Stimulated activated CD8-positive, alpha-beta memory T cell treated with anti-CD3 and anti-CD28 coated beads, Interleukin-12 subunit alpha, Interleukin-12 subunit beta, amount 100 ng/mL, for 1 hour (primary cell): Measurements from ENCODE around the gene RITA1.
"Not testable (repeated sequence)": the region's sequence is repeated elsewhere in the genome, so short reads cannot be mapped to it uniquely, and the experiment has no call there.

ENCODE experiments used
- DNase-seq: peaks from one replicate; pipeline ENCODE4 v3.0.0-alpha.2; 2020; ENCODE audit warnings: low read depth

Gene RITA1, protein sequence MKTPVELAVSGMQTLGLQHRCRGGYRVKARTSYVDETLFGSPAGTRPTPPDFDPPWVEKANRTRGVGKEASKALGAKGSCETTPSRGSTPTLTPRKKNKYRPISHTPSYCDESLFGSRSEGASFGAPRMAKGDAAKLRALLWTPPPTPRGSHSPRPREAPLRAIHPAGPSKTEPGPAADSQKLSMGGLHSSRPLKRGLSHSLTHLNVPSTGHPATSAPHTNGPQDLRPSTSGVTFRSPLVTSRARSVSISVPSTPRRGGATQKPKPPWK

DNA sequence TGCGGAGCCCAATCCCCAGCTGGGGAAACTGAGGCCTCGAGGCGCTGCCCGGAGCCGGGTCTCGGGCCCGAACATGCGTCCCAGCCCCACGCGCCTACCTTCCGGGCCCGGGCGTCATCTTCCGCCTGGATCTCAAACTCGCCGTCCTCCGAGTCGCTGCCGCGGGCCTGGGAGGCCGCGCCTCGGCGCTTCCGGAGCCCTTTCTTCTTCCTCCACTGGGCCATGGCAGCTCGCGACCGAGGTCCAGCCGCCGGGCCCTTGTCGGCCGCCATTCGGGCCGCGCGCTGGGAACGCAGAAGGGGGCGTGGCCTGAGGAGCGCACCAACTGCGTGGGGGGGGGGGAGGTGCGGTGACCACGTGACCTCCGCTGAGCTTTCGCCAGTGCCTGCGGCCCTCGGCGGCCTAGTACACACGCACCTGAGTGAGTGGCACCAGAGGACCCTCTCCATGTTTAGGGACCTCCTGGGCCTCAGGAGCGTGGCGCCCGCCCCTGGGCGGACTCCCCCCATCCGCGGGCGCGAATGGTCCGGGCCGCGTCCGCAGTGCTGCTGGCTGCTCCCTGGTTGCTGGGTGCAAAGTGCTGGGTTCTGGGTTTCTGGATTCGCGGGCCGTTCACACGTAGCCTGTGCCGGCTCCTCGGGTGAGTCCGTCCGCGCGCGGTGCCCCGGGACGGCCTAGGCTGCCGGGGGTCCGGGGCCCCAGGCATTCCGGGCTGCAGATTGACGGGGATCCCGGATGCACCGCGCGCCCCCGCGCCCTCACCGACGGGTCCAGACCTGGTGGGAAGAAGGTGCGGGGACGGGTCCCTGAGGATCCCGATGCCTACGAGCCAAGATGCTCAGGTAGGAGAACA, at the start of gene RITA1, which contains the start of gene DDX54:
TSS of gene RITA1 (plus strand) at position 542 of the 853 bp plus-strand sequence. CDS start 1,026 bp downstream, outside the sequence.
TSS of gene DDX54 (minus strand) at position 299 of the 853 bp plus-strand sequence. CDS start at position 272, 27 bp downstream.
- peak; percentile 66 for DNase-seq

DNA sequence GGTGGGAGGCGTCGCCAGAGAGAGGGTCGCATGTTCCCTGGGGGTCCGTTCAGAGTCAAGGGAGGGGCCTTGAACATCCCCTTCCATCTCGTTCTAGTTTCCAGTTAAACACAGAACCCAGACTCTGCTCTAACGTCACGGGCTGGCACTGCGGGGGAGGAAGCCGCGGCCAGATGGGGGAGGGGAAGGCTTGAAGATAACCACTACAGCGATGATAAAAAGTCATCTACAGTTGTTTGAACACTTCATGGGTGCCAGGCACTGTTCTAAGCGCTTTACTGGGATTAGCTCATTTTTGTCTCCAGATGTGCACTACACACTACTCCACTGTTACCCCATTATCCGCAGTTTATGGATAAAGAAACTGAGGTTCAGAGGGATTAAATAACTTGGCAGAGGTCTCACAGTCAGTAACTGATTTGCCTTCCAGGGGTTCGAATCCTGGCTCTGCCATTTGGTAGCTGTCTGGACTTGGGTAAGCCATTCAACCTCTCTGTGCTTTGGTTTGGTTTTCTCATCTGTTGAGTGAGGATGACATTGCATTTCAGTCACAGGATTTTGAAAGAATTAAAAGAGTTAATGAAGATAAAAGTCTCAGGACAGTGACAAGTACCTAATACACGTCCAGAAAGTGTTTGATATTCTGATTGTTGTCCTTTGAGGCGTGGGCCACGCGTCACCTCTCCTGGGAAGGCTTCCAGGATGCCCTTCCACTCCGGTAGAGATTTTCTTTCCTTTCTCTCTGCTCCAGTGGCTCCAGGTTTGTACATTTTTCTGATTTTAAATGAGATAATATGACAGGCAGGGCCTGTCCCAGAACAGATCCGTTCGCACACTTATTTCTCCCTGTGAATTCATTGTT, 49.2 kb upstream of the RITA1 start:
- no peak for DNase-seq

DNA sequence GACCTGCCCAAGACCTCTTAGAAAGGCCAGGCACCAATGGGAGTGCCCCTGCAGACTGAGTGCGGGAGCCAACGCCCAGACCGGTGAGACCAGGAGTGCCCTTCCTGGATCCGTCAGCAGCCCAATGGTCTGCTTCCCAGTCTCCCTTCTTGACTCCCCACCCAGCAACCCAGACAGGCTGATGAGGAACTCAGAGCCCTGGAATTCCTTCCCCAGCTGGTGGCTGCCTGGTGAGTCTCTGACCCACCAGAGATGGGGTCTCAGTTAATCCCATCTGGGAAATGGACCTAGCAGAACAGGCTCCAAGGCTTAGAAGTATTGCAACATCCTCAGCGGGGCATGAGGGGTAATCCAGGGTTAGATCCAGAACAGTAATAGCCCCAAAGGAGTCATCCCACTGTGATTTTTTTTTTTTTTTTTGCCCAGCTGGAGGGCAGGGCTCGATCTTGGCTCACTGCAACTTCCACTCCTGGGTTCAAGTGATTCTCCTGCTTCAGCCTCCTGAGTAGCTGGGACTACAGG, 48.5 kb upstream of the RITA1 start:
- no peak for DNase-seq

DNA sequence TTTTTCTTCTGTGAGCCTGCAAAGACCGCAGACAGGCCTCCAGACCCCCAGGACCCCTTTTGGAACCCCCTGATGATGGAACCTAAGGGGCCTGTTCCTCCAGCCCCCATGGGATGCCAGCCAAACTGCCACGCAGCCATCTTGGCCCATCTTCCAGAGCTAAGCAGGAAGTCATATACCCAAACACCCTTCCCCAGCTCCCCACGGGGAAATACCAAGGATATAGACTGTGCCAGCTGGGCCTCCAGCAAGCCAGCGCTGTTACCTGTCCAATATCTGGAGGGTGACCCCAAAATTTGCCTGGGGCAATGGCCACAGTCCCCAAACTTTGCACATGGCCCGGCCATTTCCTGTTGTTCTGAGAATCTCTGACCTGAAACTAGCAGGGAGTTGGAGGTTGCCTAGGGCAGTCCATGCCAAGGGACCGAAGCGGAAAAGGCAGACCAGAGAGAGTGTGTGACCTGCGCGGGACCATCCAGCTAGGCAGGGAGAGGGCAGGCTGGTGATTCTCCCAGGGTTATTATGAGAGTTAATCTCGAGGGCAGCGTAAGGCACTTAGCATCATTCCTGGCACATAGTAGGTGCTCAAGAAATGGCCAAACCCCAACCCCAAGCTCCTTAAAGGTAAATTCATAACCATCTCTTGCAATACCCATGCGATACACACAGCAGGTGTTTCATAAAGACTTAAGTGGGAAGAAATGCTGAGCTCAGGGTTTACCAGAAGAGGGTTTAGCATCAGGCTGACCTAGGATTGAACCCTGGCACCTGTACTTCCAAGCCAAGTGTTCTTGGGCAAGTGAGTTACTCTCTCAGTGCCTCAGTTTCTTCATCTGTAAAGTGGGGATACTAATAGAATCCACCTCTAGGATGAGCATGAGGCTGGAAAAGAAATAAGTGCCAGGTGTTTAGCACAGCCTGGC, 47.4 kb upstream of the RITA1 start:
- DNase-seq: no peak

DNA sequence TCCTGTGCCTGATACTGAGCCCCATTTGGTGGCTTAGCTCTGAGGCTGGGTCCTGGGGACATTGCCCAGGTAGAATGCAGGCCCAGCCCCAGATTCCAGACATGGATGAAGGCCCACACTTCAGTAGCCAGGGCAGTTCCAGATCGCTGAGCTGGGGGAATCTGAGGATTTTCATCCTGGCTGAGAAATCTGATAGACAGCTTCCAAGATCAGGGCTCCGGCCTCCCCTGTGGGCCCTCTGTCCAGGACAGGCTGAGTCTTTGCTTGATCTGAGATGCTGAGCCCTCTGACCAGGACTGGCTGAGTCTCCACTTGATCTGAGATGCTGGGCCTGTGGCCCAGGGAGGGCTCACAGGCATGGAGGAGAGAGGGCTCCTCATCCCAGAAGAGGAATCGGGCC, 46.7 kb upstream of the RITA1 start:
- no peak for DNase-seq

DNA sequence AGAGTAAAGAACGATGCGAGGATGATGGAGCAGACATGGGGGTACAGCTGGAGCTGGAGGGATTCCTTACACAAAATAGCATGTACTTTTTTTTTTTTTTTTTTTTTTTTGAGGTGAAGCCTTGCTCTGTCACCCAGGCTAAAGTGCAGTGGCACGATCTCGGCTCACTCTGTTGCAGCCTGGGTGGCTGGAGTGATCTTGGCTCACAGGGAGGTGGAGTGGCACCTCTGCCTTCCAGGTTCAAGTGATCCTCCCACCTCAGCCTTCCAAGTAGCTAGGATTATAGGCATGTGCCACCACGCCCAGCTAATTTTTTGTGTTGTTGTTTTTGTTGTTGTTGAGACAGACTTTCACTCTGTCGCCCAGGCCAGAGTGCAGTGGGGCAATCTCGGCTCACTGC, 44.8 kb upstream of the RITA1 start:
- DNase-seq: no peak

DNA sequence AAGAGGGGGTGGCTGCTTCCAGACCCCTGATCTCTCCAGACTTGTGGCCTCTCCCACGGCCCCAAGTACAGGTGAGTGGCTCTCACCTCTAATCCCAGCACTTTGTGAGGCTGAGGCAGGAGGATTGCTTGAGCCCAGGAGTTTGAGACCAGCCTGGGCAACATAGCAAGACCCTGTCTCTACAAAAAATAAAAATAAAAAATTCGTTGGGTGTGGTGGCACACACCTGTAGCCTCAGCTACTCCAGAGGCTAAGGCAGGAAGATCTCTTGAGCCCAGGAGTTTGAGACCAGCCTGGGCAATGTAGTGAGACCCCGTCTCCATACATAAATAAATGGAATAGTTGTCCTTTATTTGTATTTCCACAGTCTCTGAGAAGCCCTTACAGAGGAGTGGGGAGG, 43.8 kb upstream of the RITA1 start:
- not testable (repeated sequence) for DNase-seq

DNA sequence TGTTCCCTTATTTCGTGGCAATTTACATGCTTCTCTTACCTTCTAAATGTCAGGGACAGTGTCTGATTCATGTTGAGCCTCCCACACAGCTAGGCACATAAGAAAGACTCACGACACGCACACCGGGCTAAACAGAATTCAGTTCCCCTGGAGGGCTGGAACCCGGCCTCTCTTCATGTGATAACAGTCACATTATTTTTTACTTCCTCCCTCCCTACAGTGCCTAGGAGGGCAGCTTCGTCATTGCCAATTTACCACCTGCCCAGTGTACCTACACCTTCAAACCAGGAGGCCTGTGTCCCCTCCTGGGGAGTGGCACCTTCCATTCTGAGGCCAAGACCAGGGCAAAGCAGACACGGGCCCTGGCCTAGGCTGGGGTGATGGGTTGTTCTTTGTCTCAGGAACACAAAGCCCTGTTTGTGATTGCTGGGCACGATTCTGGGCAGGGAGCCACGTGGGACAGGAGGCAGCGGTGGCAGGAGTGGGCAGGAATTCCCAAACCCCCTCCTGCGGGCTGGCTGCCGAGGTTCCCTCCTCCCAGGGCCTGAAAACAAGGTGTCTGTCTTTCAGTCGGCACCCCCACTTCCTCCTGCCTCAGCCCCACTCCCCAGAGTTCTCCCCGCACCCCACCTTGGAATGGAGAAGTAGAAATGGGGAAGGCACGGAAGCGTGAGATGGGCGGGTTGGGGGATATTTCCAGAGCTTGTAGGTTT, 43.2 kb upstream of the RITA1 start:
- no peak for DNase-seq

DNA sequence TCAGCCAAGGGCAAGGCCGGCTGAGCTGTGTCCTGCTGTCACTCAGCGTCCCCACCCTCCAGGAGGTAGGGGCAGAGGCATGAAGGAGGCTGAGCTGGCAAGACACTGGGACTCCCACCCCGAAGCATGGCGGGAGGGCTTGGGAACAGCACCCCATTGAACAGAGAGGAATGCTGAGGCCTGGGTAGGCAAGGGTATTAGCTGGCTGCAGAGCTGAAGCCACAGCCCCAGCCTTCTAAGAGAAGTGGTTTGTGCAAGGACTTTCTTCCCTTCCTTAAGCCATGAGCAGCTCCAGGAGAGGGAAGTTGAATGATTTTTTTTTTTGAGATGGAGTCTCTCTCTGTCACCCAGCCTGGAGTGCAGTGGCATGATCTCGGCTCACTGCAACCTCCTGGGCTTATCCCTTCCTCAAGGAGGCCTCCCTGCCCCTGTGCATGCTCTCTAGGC, 42.6 kb upstream of the RITA1 start:
- no peak for DNase-seq

DNA sequence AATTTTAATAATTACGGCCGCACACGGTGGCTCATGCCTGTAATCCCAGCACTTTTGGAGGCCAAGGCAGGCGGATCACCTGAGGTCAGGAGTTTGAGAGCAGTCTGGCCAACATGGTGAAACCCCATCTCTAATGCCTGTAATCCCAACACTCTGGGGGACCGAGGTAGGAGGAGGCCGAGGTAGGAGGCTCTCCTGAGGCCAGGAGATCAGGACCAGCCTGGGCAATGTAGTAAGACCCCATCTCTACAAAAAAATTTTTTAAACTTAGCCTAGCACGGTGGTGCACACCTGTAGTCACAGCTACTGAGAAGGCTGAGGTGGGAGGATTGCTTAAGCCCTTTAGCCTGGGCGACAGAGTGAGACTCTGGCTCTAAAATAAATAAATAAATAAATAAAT, 41.6 kb upstream of the RITA1 start:
- DNase-seq: no peak

DNA sequence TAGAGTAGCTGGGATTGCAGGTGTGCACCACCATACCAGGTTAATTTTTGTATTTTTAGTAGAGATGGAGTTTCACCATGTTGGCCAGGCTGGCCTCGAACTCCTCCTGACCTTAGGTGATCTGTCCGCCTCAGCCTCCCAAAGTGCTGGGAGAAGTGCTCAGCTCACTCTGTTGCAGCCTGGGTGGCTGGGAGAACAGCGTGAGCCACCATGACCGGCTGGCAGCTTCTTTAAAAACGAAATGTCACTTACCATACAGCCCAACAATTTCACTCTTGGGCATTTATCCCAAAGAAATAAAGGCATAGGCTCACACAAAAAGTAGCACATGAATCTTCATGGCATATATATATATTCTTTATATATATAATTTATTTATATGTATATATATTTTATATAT, 40.7 kb upstream of the RITA1 start:
- no peak for DNase-seq

DNA sequence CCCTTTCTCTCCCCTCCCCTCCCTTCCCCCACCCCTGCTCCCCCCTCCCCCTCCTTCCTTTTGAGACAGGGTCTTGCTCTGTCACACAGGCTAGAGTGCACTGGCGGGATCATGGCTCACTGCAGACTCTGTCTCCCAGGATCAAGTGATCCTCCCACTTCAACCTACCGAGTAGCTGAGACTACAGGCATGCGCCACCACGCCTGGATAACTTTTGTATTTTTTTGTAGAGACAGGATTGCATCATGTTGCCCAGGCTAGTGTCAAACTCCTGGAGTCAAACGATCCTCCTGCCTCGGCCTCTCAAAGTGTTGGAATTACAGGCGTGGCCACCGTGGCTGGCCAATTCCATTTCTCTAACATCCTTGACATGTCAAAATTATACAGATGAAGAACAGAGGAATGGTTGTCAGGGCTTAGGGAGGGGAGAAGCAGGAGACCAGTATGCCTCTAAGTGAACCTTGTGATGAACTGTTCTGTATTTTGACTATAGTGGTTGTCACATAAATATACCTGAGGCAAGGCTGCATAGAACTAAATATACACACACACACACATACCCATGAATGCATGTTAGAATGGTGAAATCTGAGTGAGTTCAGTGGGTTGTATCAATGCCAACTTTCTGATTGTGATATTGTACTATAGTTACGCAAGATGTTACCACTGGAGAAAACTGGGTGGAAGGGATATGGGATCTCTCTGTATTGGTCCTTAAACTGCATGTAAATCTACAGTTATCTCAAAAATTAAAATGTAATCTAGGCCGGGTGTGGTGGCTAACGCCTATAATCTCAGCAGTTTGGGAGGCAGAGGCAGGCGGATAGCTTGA, 39.6 kb upstream of the RITA1 start:
- no peak for DNase-seq

DNA sequence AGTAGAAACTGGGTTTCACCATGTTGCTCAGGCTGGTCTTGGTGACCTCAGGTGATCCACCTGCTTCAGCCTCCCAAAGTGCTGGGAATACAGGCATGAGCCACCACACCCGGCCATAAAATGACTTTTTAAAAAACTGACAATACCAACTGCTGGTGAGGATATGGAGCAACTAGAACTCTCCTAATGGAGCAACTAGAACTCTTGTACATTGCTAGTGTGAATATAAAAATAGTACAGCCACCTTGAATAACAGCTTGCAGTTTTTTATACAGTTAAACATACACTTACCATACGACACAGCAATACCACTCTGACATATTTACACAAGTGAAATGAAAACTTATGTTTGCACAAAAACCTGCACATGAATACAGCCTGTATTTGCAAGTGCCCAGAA, 38.5 kb upstream of the RITA1 start:
- no peak for DNase-seq

DNA sequence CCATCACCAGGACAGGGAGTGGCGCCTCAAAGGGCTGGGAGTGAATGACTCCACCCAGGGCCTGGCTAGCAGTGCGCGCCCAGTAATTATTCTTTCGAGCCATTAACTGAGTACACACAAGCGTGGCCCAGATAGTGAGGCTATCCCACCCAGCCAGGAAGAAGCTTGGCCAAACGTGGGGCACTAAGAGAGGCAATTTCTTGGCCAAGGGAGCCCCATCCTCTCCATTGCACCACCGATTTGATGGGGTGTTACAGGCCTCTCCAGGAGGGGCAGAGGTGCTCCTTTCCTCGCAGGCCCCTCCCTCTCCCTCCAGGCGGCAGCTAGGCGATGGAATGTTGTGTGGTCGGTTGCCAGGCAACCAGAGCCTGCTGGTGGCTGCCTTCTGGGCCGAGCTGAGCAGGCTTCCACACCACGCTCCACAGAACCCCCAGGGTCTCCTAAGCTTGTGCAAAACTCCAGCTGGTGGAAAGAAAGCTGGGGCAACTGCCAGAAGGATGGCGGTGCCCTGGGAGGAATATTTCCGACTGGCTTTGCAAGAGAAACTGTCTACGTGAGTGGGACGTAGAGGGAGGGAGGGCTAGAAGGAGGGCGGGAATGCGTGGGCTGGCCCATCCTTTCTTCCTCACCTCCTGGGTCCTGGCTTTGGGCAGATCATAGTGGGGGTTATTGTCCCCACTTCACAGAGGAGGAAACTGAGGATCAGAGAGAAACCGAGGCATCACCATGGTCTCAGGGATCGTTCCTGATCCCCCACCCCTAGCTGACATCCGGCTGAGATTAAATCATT, 36.0 kb upstream of the RITA1 start, which contains the start of gene CFAP73:
TSS of gene CFAP73 (plus strand) at position 364 of the 790 bp plus-strand sequence. CDS start at position 498, 134 bp downstream.
- DNase-seq: no peak

DNA sequence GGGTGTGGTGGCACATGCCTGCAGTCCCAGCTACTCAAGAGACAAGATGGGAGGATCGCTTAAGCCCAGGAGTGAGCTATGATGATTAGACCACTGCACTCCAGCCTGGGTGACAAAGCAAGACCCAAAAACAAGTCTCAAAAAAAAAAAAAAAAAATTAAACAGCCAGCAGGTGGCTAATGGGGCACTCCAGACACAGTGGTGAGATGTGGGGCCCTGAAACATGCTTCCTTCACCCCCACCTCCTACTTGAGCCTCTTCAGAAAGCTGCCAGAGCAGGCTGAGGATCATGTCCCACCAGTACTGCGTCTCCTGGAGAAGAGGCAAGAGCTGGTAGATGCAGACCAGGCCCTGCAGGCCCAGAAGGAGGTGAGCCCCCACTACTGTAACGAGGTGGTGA, 33.9 kb upstream of the RITA1 start:
- DNase-seq: no peak

DNA sequence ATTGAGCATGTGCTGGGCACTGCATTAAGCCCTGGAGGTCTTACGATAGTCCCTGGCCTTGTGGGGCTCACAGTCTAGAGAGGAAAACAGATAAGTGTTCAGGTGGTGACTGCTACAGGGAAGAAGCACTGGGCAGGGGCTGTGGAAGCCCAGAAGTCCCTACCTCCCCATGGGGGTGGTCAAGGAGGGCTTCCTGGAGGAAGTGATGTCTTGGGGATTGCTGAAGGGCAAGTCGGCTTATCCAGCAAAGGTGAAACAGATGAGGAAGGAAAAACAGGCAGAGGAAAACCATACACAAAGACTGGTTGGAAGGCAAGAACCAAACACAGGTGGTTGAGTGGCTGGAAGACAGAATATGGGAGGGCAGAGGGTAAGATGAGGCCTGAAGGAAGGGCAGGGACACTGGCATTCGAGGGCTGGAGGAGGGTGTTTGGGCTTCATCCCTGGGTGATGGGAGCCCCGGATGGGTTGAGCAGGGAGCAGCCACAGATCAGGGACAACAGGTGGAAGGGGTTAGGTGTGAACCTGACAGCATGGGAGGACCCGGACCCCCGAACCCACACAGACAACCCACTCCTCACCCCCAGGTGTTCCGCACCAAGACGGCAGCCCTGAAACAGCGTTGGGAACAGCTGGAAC, 33.2 kb upstream of the RITA1 start:
- DNase-seq: no peak

DNA sequence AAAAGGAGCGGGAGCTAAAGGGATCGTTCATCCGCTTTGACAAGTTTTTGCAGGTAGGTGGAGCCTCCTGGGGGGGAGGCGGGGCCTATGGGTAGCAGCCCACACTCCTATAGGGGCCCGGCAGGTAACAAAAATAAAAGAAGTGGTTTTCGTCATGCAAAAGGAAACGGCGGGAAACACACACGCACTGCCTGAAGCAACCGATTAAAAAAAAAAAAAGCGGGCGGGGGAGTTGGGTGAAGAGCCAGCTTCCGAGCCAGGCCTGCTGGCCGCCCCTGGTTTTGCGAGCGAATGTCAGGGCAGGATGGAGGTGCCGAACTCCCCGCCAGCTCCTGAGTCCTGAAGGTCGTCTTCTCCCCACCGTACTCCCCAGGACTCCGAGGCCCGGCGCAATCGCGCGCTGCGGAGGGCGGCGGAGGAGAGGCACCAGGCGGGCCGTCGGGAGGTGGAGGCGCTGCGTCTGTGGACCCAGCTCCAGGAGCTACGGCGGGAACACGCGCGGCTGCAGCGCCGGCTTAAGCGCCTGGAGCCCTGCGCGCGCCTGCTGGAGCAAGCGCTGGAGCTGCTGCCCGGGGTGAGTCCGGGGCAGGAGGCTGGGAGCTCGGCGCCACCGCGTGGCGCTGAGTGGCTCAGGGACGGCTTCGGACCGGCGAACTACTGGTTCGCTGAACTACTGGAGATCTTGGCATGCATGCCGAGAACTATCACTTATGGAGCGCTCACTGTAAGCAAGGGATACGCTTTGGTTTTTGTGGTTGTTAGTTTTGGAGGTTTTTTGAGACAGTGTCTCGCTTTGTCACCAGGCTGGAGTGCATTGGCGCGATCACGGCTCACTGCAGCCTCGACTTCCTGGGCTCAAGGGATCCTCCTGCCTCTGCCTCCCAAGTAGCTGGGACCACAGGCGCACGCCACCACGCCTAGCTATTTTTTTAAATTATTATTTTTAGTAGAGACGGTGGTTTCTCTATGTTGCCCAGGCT, 32.4 kb upstream of the RITA1 start:
- DNase-seq: no peak
